ENCODE data around the gene NSD1.

NSD1 gene

GRCh38 chr5:177133096-177133852 is at the start of gene NSD1:
TSS of gene NSD1 (plus strand) at chr5:177133773. CDS start at chr5:177135104, 1,331 bp downstream.
- DNase-seq = peak; percentile 36

GRCh38 chr5:177084175-177084574 is 49.4 kb upstream of the NSD1 start:
- no peak for DNase-seq

GRCh38 chr5:177085985-177086653 is 47.5 kb upstream of the NSD1 start:
- DNase-seq = no peak

- no peak for DNase-seq
Measured at GRCh38 chr5:177086654-177087397, 46.7 kb upstream of the NSD1 start, which contains the start of gene FGFR4. TSS of gene FGFR4 (plus strand) at chr5:177086915. CDS start at chr5:177089603, 2,688 bp downstream.

GRCh38 chr5:177087398-177088005 is 46.1 kb upstream of the NSD1 start:
- no peak for DNase-seq

GRCh38 chr5:177089127-177089526 is 44.4 kb upstream of the NSD1 start:
- no peak for DNase-seq

- DNase-seq = no peak
Measured at GRCh38 chr5:177089825-177090641, 43.5 kb upstream of the NSD1 start.

- no peak for DNase-seq
Measured at GRCh38 chr5:177090813-177091212, 42.8 kb upstream of the NSD1 start.

GRCh38 chr5:177091232-177091631 is 42.3 kb upstream of the NSD1 start:
- no peak for DNase-seq

GRCh38 chr5:177092178-177093081 is 41.1 kb upstream of the NSD1 start:
- no peak for DNase-seq

GRCh38 chr5:177093082-177093712 is 40.4 kb upstream of the NSD1 start:
- DNase-seq = no peak

- no peak for DNase-seq
Measured at GRCh38 chr5:177093803-177094202, 39.8 kb upstream of the NSD1 start.

- DNase-seq = no peak
Measured at GRCh38 chr5:177094224-177095087, 39.1 kb upstream of the NSD1 start.

- no peak for DNase-seq
Measured at GRCh38 chr5:177095088-177095669, 38.4 kb upstream of the NSD1 start.

- DNase-seq = no peak
Measured at GRCh38 chr5:177096162-177097015, 37.2 kb upstream of the NSD1 start.

GRCh38 chr5:177097016-177097985 is 36.3 kb upstream of the NSD1 start:
- DNase-seq = no peak

GRCh38 chr5:177098120-177098469 is 35.5 kb upstream of the NSD1 start:
- no peak for DNase-seq

All from NCI-H1048 (cell line).